Activated CD4-positive, alpha-beta memory T cell treated with anti-CD3 and anti-CD28 coated beads, Interleukin-2, amount 10 ng/mL, durations not matched to agents 7 days and 5 days (primary cell): Measurements from ENCODE around the gene RMC1. TPM values are rescaled to one million over a fixed set of nuclear protein-coding genes. Genes with fewer than 3 reads are reported as not detected.
"Not testable (repeated sequence)": the region's sequence is repeated elsewhere in the genome, so short reads cannot be mapped to it uniquely, and the experiment has no call there.

Experiments used
- CTCF ChIA-PET: fragments of 350-600 bp; sonication (Branson Sonifier 250); formaldehyde crosslinking; loops from one replicate; lab custom pipeline; 2021; ENCODE audit warnings: antibody characterized with exemption, inconsistent platforms; lab: Charles Lee
- POLR2A ChIA-PET: fragments of 350-600 bp; sonication (Branson Sonifier 250); formaldehyde crosslinking; loops from one replicate; lab custom pipeline; 2021; ENCODE audit warnings: antibody characterized with exemption; lab: Charles Lee
- DNase-seq: peaks from one replicate; pipeline ENCODE4 v3.0.0-alpha.2; 2020
- H3K27ac Mint-ChIP-seq: one replicate; pipeline ENCODE4 v1.8.0; 2021; ENCODE audit warnings: mild to moderate bottlenecking, mixed read lengths
- H3K27me3 Mint-ChIP-seq: one replicate; pipeline ENCODE4 v1.8.0; 2021; ENCODE audit warnings: mixed read lengths
- H3K36me3 Mint-ChIP-seq: one replicate; pipeline ENCODE4 v1.8.0; 2021; ENCODE audit warnings: low read depth, mixed read lengths
- H3K4me1 Mint-ChIP-seq: one replicate; pipeline ENCODE4 v1.8.0; 2021; ENCODE audit warnings: mixed read lengths
- H3K4me3 Mint-ChIP-seq: one replicate; pipeline ENCODE4 v1.8.0; 2021; ENCODE audit warnings: mild to moderate bottlenecking, mixed read lengths
- H3K9me3 Mint-ChIP-seq: one replicate; pipeline ENCODE4 v1.8.0; 2021; ENCODE audit warnings: mixed read lengths
- total RNA-seq, 2 experiments: library from RNA; stranded (reverse); gene quantifications; one replicate each; pipeline ENCODE4 v1.2.3, GENCODE V29; 2021

RMC1 gene
- total RNA-seq, 2 experiments from 2014 or later, result 54.9 to 55.9 TPM

DNA sequence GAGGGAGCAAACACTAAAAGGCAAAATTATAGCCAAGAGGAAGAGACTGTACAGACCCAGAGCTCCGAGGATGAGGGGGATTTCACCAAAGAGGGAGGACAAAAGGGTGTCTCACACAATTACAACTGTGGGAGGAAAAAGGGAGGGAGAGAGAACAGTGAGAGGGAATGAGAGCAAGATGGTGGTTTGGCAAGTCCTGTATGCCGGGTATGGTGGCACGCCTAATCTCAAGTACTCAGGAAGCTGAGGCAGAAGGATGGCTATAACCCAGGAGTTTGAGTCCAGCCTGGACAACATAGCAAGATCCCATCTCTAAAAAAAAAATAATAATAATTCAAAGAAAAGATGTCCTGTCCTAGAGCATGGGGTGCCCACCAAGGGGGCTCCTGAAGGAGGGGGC, 48.7 kb downstream of the RMC1 start:
- ChIA-PET CTCF (interaction anchor here (0.8 to 0.9 kb wide), 2 partner anchors 36 to 53 kb away, joined by 3 read pairs; no protein-coding TSS in a partner anchor), POLR2A (no interaction called here)
- peaks cover 75% of the 10 kb centered on the region for H3K36me3 Mint-ChIP-seq
- no peaks in the 10 kb centered on the region for H3K27me3 Mint-ChIP-seq
- no peaks in the 10 kb centered on the region for H3K9me3 Mint-ChIP-seq
- peaks cover 4% of the 10 kb centered on the region for H3K4me1 Mint-ChIP-seq
- no peak for DNase-seq
- no peak overlapping the region for H3K27ac Mint-ChIP-seq
- no peak overlapping the region for H3K4me3 Mint-ChIP-seq

DNA sequence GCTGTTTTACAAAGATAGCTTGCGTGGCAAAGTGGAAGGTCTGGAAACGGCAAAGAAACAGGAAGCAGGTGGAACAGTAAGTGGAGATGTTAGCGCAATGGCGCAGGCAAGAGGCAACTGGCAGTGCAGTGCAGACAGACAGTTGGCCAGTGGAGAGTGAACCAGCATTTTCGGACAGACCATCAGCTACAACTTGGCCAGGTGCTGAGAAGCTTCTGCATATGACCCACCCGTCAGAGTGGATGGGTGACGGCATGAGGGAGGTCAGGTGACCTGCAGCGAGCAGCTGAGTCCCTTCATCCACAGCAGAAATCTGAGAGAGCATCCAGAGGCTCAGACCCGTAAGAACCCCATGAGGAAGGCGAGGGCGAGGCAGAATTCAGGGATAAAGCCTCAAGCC, 49.2 kb downstream of the RMC1 start:
- POLR2A ChIA-PET, result no interaction called here
- H3K27me3 Mint-ChIP-seq, result no peaks in the 10 kb centered on the region
- H3K9me3 Mint-ChIP-seq, result no peaks in the 10 kb centered on the region

DNA sequence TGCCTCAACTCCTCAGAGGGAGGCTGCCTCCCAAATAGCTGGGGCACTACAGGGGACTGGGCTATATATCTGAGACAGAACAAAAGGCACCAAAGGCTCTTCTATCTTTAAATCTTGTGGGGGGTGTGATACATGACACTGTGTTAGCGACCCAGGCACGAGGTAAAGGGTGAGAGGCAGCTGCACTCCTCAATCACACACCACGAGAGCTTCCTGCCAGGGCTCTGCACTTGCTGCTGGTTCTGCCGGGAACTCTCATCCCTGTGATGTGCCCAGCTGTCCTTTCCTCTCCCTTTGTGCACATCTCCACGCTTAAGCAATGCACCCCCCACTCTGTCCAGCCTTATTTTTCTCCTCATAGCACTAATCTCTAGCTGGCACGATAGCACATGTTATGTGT, 50.6 kb downstream of the RMC1 start:
- POLR2A ChIA-PET, result no interaction called here
- Mint-ChIP-seq H3K4me3 (no peak overlapping the region), H3K27me3 (no peaks in the 10 kb centered on the region), H3K4me1 (peaks cover 4% of the 10 kb centered on the region), H3K27ac (no peak overlapping the region), H3K36me3 (peaks cover 74% of the 10 kb centered on the region), H3K9me3 (no peaks in the 10 kb centered on the region)
- DNase-seq, result no peak
- CTCF ChIA-PET, result interaction anchor here (1.0 kb wide), 1 partner anchor 37 kb away, joined by 4 read pairs; no protein-coding TSS in a partner anchor

More for the DNA sequence above, 49.2 kb downstream of the RMC1 start:
- Mint-ChIP-seq H3K4me1 (peaks cover 4% of the 10 kb centered on the region), H3K4me3 (no peak overlapping the region), H3K27ac (no peak overlapping the region), H3K36me3 (peaks cover 73% of the 10 kb centered on the region)
- CTCF ChIA-PET, result interaction anchor here (0.8 kb wide), 1 partner anchor 54 kb away, joined by 3 read pairs; no protein-coding TSS in a partner anchor
- no peak for DNase-seq

DNA sequence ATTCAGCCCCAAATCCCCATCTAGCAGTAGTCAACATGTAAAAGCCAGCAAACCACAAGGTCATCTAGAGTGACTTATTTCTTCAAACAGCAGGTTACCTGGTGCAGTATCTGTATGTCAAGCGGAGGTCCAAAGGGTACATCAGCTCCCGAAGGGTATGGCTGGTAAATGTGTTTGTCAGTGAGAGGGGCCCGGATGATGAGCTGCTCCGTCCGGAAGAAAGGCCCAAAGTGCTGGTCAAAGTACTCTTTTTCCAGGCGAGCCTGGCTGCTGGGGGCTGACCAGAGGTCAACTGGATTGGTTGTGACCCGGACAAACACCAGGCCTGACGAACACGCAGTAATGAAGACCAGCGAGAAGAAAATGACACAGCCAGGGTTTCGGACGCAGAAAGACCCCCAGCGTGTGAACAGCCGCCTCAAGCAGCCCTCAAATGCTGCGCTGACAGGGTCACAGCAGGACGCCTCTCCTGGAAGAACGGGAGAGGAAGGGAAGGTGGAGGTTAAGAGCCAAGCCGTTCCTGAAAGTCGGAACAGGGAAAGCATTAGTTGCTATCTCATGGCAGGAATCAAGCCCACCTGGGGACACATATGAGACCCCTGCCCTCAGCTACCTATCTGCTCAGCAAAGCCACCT, 53.0 kb downstream of the RMC1 start:
- no peak overlapping the region for H3K4me3 Mint-ChIP-seq
- ChIA-PET POLR2A (interaction anchor here (1.0 to 1.7 kb wide), 3 partner anchors 14 to 29 kb away, joined by 3 to 4 read pairs (median 3); no protein-coding TSS in a partner anchor), CTCF (no interaction called here)
- H3K9me3 Mint-ChIP-seq, result no peaks in the 10 kb centered on the region
- no peak overlapping the region for H3K27ac Mint-ChIP-seq
- peaks cover 4% of the 10 kb centered on the region for H3K4me1 Mint-ChIP-seq
- peaks cover 76% of the 10 kb centered on the region for H3K36me3 Mint-ChIP-seq
- H3K27me3 Mint-ChIP-seq, result no peaks in the 10 kb centered on the region
- DNase-seq, result no peak

DNA sequence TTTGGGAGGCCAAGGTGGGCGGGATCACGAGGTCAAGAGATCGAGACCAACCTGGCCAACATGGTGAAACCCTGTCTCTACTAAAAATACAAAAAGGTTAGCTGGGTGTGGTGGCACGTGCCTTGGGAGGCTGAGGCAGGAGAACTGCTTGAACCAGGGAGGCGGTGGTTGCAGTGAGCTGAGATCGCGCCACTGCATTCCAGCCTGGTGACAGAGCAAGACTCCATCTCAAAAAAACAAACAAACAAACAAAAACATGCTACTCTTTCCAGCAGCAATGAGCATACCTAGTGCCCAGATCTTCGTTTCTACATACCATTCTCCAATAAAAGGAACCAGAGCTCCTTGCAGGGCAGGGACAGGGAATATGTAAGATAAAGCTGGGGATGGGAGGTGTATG, 54.2 kb downstream of the RMC1 start:
- H3K4me3 Mint-ChIP-seq, CTCF ChIA-PET, H3K9me3 Mint-ChIP-seq, H3K4me1 Mint-ChIP-seq, H3K27ac Mint-ChIP-seq, H3K27me3 Mint-ChIP-seq, DNase-seq: not testable (repeated sequence)
- POLR2A ChIA-PET, result interaction anchor here (1.2 to 1.7 kb wide), 2 partner anchors 15 to 27 kb away, joined by 3 to 4 read pairs; no protein-coding TSS in a partner anchor
- peaks cover 75% of the 10 kb centered on the region for H3K36me3 Mint-ChIP-seq

DNA sequence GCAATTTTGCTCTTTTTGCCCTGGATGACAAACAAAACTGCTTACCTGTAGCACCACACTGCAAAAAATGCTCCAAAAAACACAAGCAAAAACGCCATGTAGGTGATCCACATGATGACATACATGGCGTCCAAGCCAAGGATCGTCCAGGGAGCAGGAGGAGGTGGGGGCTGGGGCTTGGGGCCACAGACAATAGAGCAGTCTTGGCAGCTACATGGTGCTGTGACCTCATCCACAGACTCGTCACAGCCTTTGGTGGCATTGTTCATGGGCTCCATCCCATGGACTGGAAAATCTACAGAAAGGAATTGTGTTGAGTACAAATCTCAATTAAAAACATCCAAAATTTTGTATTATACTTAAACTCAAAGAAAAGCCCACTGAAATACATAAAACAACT, 56.9 kb downstream of the RMC1 start:
- peaks cover 56% of the 10 kb centered on the region for H3K36me3 Mint-ChIP-seq
- ChIA-PET POLR2A (no interaction called here), CTCF (no interaction called here)

DNA sequence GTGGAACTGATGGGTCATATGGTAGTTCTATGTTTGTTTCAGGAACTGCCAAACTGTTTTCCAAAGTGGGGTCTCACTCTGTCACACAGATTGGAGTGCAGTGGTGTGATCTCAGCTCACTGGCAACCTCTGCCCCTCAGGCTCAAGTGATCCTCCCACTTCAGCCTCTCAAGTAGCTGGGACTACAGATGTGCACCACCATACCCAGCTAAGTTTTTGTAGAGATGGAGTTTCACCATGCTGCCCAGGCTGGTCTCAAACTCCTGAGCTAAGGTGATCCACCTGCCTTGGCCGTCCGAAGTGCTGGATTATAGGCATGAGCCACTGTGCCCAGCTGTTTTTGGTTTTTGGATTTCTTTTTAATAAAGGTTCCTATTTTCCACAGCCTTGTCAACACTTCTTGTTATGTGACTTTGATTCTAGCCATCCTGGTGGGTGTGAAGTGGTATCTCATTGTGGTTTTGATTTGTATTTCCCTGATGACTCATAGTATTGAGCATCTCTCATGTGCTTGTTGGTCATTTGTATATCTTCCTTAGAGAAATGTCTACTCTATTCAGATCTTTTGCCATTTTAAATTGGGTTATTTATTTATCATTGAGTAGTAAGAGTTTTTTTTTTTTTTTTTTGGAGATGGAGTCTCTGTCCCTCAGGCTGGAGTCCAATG, 60.2 kb downstream of the RMC1 start:
- Mint-ChIP-seq H3K27me3 (no peaks in the 10 kb centered on the region), H3K4me1 (peaks cover 11% of the 10 kb centered on the region), H3K9me3 (no peaks in the 10 kb centered on the region), H3K27ac (no peak overlapping the region), H3K4me3 (no peak overlapping the region), H3K36me3 (peaks cover 55% of the 10 kb centered on the region)
- POLR2A ChIA-PET, result interaction anchor here (1.1 to 1.4 kb wide), 2 partner anchors 22 to 23 kb away, joined by 4 to 5 read pairs; partner anchors contain the start of gene NPC1
- no peak for DNase-seq
- CTCF ChIA-PET, result interaction anchor here (1.1 kb wide), 1 partner anchor 47 kb away, joined by 3 read pairs; no protein-coding TSS in a partner anchor

More for the DNA sequence above, 56.9 kb downstream of the RMC1 start:
- H3K4me3 Mint-ChIP-seq, result no peak overlapping the region
- H3K9me3 Mint-ChIP-seq, result no peaks in the 10 kb centered on the region
- H3K4me1 Mint-ChIP-seq, result peaks cover 11% of the 10 kb centered on the region
- H3K27me3 Mint-ChIP-seq, result no peaks in the 10 kb centered on the region
- no peak for DNase-seq
- H3K27ac Mint-ChIP-seq, result no peak overlapping the region

DNA sequence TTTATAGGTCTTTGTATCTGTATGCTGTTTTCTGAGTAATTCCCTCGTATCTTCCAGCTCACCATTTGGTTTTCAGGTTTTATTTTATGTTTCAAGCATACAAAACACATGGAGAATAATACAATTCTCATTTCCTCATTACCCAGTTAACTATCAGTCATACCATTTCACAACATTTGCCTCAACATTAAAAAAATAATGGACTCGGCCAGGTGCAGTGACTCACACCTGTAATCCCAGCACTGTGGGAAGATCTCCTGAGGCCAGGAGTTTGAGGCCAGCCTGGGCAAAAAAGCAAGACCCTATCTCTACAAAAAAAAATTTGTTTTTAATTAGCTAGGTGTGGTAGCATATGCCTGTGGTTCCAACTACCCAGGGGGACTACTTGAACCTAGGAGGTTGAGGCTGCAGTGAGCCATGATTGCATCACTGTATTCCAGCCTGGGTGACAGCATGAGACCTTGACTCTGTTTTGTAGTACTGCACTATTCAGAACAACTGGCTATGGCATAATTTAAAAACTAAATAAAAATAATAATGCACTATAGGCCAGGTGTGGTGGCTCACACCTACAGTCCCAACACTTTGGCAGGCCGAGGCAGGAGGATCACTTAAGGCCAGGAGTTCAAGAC, 62.7 kb downstream of the RMC1 start:
- Mint-ChIP-seq H3K4me3 (no peak overlapping the region), H3K4me1 (peaks cover 16% of the 10 kb centered on the region), H3K27ac (no peak overlapping the region), H3K9me3 (no peaks in the 10 kb centered on the region), H3K27me3 (no peaks in the 10 kb centered on the region), H3K36me3 (peaks cover 65% of the 10 kb centered on the region)
- ChIA-PET POLR2A (interaction anchor here (0.9 kb wide), 1 partner anchor 22 kb away, joined by 3 read pairs; no protein-coding TSS in a partner anchor), CTCF (interaction anchor here (0.6 to 1.8 kb wide), 3 partner anchors 13 to 50 kb away, joined by 3 to 5 read pairs (median 4); no protein-coding TSS in a partner anchor)
- DNase-seq, result no peak

DNA sequence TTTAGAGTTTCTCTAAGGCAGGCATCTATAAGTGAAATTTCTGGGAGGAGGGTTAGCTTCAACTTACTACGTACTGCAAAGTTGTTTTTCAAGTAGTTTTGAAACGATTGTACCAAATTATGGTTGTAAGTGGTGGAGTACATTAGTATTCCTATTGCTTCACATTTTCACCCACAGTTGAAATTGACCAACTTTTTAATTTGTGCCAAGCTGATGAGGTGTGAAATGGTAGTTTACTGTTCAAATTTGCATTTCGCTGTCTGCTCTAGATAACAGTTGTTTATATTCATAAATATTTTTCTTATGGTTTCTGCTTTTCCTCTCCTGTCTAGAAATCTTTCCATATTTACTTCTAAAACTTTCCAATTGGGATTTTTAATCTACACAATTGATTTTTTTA, 64.4 kb downstream of the RMC1 start:
- Mint-ChIP-seq H3K27me3 (no peaks in the 10 kb centered on the region), H3K9me3 (no peaks in the 10 kb centered on the region), H3K27ac (no peak overlapping the region), H3K4me1 (peaks cover 22% of the 10 kb centered on the region), H3K4me3 (no peak overlapping the region), H3K36me3 (peaks cover 62% of the 10 kb centered on the region)
- ChIA-PET CTCF (no interaction called here), POLR2A (no interaction called here)
- DNase-seq, result no peak

DNA sequence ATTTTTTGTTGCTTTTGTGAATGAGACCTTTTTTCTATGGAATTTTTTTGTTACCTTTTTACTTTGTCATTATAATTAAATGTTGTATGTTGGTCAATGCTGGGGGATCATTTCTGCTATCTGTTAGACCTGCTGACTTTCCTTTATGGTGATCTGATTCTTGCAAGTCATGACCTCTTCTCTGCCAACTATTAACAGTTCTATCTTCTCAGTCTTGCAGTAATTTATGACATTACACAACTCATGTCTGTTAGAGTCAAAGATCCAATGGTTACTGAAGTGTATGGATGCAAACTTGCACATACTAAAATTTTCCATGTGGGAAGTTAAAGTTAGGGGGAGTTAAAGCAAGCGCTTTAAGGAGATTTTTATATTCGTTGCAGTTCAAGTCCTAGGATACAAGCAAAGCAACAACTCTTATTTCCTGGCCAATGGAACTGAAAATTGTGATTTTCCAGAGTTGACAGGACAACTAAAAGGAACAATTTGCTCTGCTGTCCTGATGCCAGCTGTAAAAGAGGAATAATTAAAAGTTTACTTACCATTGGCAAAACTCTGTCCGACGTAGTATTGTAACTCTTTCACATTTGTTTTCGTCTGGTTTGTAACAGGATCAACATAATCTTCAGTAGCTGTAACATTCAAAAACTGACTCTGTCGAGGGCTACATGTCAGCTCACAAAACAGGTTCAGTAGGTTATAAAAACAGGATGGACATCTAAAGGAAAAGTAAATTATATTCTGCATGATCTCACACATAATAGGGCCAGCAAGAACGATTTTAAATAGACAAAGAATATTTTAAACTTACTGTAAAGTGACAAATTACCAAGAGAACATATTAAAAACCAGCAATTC, 65.2 kb downstream of the RMC1 start:
- Mint-ChIP-seq H3K27ac (no peak overlapping the region), H3K4me3 (no peak overlapping the region), H3K4me1 (peaks cover 28% of the 10 kb centered on the region), H3K27me3 (no peaks in the 10 kb centered on the region), H3K36me3 (peaks cover 66% of the 10 kb centered on the region), H3K9me3 (no peaks in the 10 kb centered on the region)
- DNase-seq, result no peak
- ChIA-PET POLR2A (no interaction called here), CTCF (no interaction called here)

DNA sequence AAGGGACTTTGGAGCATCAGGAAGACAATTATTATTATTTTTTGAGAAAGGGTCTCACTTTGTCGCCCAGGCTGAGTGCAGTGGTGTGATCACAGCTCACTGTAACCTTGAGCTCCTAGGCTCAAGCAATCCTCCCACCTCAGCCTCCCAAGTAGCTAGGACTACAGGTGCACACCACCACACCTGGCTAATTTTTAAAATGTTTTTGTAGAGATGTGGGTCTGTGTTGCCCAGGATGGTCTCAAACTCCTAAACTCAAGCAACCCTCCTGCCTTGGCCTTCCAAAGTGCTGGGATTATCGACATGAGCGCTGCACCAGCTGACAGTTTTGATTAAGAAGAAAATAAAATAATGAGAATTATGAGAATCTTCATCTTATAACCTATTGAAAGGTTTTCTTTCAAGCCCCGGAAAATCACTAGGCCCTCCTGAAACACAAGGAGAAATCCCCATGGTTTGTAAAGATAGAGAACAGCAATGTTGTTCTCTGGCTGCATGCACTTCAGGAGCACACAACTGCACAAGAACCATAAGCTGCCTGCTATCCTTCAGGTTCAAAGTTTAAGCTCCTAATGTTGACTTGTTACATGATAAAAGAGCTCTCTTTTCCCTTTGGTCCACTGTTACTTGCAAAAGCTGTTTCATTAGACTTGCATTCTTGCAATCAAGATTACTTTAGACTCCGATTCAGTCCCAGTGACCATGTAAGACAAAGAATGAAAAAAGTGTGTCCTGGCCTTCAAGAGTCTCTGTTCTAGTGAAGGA, 66.2 kb downstream of the RMC1 start:
- Mint-ChIP-seq H3K4me1 (peaks cover 30% of the 10 kb centered on the region), H3K4me3 (no peak overlapping the region), H3K36me3 (peaks cover 71% of the 10 kb centered on the region), H3K9me3 (no peaks in the 10 kb centered on the region), H3K27me3 (no peaks in the 10 kb centered on the region), H3K27ac (no peak overlapping the region)
- DNase-seq, result no peak
- CTCF ChIA-PET, result interaction anchor here (0.9 kb wide), 1 partner anchor 8 kb away, joined by 3 read pairs; no protein-coding TSS in a partner anchor
- POLR2A ChIA-PET, result interaction anchor here (1.4 to 1.6 kb wide), 2 partner anchors 16 to 24 kb away, joined by 3 to 4 read pairs; partner anchors contain the start of gene NPC1
